Stimulated activated naive CD8-positive, alpha-beta T cell treated with anti-CD3 and anti-CD28 coated beads, Interleukin-15, amount 100 ng/mL, for 72 hours (primary cell): ENCODE measurements around the gene CD55.

Source experiments
- ATAC-seq: fragments of 150-1000 bp; cut with Tn5 transposase; 2 replicates; pipeline ENCODE4 v1.10.0; 2021; ENCODE audit warnings: mild to moderate bottlenecking, moderate library complexity
- DNase-seq, 2 donors: peaks; one replicate each; pipeline ENCODE4 v3.0.0; 2021 to 2022
- H3K27ac Mint-ChIP-seq, 2 donors: one replicate each; pipeline ENCODE4 v1.8.0; 2022; ENCODE audit warnings: mild to moderate bottlenecking in 2 of 2, mixed read lengths in 2 of 2, moderate library complexity in 2 of 2
- H3K27me3 Mint-ChIP-seq: one replicate; pipeline ENCODE4 v1.8.0; 2022; ENCODE audit warnings: mixed read lengths
- H3K4me1 Mint-ChIP-seq: one replicate; pipeline ENCODE4 v1.8.0; 2022; ENCODE audit warnings: mild to moderate bottlenecking, mixed read lengths
- H3K4me3 Mint-ChIP-seq, 2 donors: one replicate each; pipeline ENCODE4 v1.8.0; 2022; ENCODE audit warnings: mild to moderate bottlenecking in 2 of 2, mixed read lengths in 2 of 2, moderate library complexity in 1 of 2
- H3K9me3 Mint-ChIP-seq, 2 donors: one replicate each; pipeline ENCODE4 v1.8.0; 2022; ENCODE audit warnings: mixed read lengths in 2 of 2

Gene CD55

DNA sequence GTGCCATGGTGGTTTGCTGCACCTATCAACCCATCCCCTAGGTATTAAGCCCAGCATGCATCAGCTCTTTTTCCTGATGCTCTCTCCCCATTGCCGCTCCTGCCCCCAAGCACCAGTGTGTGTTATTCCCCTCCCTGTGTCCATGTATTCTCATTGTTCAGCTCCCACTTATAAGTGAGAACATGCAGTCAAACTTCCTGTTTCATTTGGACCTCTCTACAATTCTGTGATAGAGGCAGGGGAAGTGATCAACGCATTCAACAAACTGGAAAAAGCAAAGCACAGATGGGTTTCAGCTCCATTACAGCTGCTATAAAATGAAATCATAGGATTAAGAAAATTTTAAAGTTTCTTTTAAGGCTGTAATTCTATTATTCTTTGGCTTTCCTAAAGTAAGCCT lies 23.3 kb upstream of the CD55 start:
- no peak for DNase-seq
- ATAC-seq, result no peak
- H3K27me3 Mint-ChIP-seq, result no peaks in the 10 kb centered on the region
- peaks cover 24% of the 10 kb centered on the region for H3K4me1 Mint-ChIP-seq
- no peak overlapping the region for H3K27ac Mint-ChIP-seq
- no peak overlapping the region for H3K4me3 Mint-ChIP-seq
- H3K9me3 Mint-ChIP-seq, result peaks cover 10% of the 10 kb centered on the region in 2 donors

DNA sequence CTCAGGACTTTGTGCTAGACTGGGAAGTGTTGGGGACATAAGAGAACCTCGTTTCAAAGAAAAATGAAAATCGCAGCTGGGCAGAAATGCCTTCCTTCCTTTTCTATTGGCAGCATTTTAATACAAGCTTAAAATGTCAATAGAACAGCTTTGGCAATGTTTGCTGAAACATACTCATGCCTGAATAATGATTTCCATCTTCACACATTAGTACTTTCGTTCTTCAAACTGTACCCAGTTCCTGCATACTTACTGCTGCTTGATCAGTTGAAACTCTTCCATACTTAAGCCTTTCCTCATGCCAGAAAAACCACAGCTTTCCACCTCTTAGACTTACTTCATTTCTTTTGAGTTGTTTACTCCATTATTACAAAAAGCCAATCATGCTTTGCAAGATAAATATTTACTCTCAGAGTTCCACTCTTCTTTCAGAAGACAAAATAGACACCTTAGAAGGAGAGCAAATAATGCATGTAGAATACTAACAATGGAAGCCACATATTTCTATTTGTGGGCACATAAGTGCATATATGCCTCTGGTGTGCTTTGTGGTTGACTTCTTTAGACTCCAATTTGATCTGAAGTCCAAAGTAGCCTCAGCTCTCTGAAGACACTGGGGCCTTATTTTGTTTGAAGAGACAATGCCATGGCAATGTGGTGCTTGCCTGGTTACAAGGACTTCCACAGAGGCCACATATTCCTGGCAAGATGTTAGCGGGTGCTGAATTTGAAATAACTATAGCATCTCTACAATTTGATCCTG lies 22.7 kb upstream of the CD55 start:
- ATAC-seq (no peak), DNase-seq (no peak)
- no peak overlapping the region for H3K4me3 Mint-ChIP-seq
- no peak overlapping the region for H3K27ac Mint-ChIP-seq
- peaks cover 14 to 15% of the 10 kb centered on the region in 2 donors for H3K9me3 Mint-ChIP-seq
- H3K27me3 Mint-ChIP-seq, result no peaks in the 10 kb centered on the region
- peaks cover 27% of the 10 kb centered on the region for H3K4me1 Mint-ChIP-seq

DNA sequence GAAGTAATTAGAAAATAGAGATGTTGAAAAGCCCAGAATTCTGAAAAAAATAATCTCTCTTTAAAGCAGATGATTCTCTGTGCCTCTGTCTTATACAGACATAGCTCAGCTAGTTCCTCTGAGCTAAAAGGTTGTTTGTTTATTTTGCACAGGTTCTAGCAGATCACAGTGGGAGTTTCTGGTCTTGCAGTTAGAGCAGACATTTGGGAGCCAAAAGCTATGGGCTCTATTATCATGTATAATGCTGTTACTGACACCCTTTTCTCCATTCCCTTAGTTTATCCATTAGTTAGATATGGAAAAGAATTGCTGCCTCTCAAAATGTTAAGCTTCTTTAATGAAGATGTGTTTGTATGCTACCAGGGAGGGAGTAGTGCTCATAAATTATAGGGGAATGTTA lies 20.5 kb upstream of the CD55 start:
- Mint-ChIP-seq H3K4me3 (no peak overlapping the region), H3K4me1 (peaks cover 27% of the 10 kb centered on the region)

DNA sequence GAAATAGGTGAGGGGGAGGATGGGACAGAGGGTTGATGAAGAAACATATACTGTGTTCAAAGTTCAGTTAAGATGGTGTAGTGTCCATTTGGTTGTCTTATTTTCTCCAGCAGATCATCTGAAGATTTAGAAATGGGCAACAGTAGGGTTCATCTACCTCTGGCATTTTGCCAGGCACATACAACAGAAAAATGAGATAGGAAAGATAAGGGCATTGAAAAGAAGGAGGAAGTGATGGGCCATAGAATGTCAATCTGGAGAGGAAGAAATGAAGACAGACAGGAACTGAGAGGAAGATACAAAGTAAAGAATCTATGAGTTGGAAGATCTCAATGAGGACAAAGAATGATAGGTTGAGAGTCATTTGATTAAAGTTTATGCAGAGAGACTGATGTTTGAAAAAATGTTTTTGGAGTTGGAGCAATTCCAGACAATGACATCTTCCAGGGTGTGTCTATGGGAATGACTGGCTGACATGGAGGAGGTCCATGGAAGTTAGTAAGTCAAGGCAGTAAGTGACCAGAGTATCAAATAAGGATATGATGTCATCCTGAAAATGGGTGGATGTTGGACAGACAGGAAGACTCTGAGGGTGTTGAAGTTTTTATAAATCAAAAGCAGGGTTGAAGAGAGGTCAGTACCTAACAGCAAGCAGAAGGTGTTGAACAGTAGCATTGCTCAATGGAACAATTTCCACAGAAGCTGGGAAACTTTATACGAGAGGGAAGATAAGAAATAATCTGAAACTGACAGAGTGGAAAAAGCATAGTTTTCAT lies 18.7 kb upstream of the CD55 start:
- H3K9me3 Mint-ChIP-seq, result peaks cover 14 to 15% of the 10 kb centered on the region in 2 donors
- H3K4me1 Mint-ChIP-seq, result peaks cover 26% of the 10 kb centered on the region
- ATAC-seq (no peak), DNase-seq (no peak)
- H3K4me3 Mint-ChIP-seq, result no peak overlapping the region
- no peaks in the 10 kb centered on the region for H3K27me3 Mint-ChIP-seq
- peak overlapping the region in 1 of 2 donors; percentile 80 for H3K27ac Mint-ChIP-seq

More for the DNA sequence above, 20.5 kb upstream of the CD55 start:
- Mint-ChIP-seq H3K27me3 (no peaks in the 10 kb centered on the region), H3K27ac (peak overlapping the region in 1 of 2 donors; percentile 24), H3K9me3 (peaks cover 14 to 15% of the 10 kb centered on the region in 2 donors)
- ATAC-seq (no peak), DNase-seq (no peak)

DNA sequence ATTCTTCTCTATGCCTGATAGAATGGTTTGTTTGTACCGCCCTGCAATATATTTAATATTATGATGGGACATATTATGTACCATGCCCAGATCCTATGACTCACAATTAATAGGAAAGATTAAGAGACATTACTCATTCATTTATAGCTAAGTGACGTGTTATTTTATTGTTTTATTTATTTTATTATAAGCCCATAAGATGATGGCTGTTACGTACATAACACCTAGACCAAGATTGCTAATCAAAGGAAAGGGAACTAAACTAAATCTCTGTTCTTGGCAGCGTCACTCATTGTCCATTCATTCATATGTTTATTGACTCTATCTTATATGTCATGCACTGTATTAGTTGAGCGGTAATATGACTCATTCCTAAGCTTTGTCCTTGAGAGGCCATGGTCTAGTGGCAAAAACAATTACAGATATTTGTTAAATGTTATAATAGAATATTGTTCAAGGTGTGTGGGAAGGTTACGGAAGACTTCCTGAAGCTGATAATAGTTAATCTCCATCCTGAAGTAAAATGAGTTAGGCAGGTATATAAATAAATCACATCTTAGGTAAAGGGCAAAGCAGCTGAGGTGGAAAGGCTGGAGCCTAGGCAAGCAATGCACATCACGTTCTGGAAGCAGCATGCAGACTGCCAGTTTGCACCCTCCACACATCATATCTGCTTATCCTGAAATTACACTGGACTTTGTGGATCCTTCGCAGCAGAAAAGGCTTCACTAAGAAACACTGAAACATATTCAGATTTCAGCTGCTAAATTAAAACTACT lies 16.6 kb upstream of the CD55 start:
- DNase-seq (no peak), ATAC-seq (no peak)
- Mint-ChIP-seq H3K27ac (no peak overlapping the region), H3K4me3 (no peak overlapping the region), H3K9me3 (peaks cover 14 to 15% of the 10 kb centered on the region in 2 donors), H3K27me3 (no peaks in the 10 kb centered on the region), H3K4me1 (peaks cover 29% of the 10 kb centered on the region)

DNA sequence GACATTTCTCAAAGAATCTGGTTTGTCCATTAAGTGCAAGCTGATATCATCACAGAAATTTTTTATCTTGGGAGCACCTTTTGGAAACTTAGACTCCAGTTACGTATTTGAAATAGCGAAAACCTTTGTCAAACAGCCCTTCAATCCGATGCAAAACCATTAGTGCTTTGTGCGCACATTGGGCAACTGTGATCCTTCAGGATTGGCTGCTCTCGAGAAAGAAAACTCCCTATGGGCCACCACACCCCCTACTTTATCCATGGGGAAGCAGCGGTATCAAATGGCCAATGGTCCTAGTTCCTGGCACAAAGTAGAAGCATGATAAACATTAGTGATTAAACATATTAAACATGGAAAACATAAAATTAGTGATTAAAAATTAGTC lies 16.0 kb upstream of the CD55 start:
- Mint-ChIP-seq H3K9me3 (peaks cover 14 to 15% of the 10 kb centered on the region in 2 donors), H3K4me1 (peaks cover 33% of the 10 kb centered on the region), H3K27me3 (no peaks in the 10 kb centered on the region), H3K4me3 (no peak overlapping the region), H3K27ac (no peak overlapping the region)
- no peak for DNase-seq
- no peak for ATAC-seq

DNA sequence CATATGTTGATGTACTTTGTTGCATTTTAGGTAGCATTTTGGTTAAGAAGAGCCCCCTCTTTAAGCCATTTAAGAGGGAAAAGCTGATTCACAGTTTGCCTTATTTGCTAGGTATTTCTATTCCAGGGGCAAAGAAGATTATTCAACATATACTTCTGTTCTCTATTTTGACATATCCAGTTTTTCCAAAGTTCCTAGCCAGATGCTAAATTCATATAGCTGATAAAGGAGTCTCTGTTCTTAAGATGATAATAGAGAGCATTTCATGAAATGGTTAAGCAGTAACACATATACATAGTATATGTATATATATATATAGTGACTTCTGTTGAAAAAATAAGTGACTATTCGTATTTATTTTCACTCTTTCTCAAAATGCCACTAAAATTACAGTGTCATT lies 15.5 kb upstream of the CD55 start:
- peaks cover 14 to 15% of the 10 kb centered on the region in 2 donors for H3K9me3 Mint-ChIP-seq
- no peak overlapping the region for H3K4me3 Mint-ChIP-seq
- H3K27ac Mint-ChIP-seq, result no peak overlapping the region
- H3K27me3 Mint-ChIP-seq, result no peaks in the 10 kb centered on the region
- H3K4me1 Mint-ChIP-seq, result peaks cover 33% of the 10 kb centered on the region
- ATAC-seq (no peak), DNase-seq (no peak)

DNA sequence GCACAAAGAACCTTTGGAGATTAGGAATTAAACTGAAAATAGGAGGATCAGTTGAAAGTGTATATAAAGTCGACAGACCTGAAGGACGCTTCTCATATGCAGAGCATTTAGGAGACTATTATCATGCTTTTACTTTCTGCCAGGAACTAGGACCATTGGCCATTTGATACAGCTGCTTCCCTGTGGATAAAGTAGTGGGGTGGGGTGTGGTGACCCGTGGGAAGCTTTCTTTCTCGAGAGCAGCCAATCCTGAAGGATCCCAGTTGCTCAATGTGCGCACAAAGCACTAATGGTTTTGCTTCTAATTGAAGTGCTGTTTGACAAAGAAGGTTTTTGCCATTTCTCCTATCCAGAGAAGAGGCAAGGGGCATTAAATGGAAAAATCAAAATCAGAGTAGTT lies 14.9 kb upstream of the CD55 start:
- H3K27ac Mint-ChIP-seq, result no peak overlapping the region
- peaks cover 14 to 15% of the 10 kb centered on the region in 2 donors for H3K9me3 Mint-ChIP-seq
- no peak overlapping the region for H3K4me3 Mint-ChIP-seq
- DNase-seq (no peak), ATAC-seq (no peak)
- H3K4me1 Mint-ChIP-seq, result peaks cover 33% of the 10 kb centered on the region
- H3K27me3 Mint-ChIP-seq, result no peaks in the 10 kb centered on the region

DNA sequence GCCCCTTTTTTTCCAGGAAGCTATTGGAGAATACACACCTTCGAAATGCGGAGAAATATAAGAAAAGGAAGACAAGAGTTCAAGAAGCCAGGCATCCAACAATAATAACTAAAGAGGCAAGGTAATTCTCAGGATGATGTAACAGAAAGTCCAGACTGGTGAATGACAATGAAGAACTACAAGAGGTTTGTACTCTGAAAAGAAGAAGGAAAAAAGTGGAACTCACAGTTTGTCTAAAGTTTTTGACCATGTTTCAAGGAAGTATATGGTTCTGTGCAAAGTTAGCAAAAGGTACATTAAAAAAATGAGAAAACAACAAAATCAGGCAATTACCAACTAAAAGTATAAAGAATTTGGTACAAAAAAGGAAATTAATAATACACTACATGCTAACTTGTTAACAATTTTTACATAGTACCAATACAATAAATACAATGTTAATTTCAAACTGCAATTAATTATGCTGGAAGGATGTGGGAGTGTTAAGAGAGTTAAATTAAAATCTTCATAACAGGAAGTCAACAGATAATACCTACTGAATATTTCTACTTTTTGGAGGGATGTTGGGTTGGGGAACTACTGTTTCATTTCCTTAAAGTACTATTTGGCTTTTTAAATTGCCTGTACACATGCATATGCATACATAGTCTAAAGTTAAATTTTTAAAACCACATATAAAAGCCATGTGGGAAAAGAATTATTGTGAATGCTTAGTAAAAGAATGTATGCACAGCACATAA lies 12.9 kb upstream of the CD55 start:
- DNase-seq, result no peak
- Mint-ChIP-seq H3K9me3 (peaks cover 0 to under 1% of the 10 kb centered on the region in 2 donors), H3K4me3 (no peak overlapping the region), H3K4me1 (peaks cover 19% of the 10 kb centered on the region), H3K27ac (no peak overlapping the region), H3K27me3 (no peaks in the 10 kb centered on the region)
- no peak for ATAC-seq

DNA sequence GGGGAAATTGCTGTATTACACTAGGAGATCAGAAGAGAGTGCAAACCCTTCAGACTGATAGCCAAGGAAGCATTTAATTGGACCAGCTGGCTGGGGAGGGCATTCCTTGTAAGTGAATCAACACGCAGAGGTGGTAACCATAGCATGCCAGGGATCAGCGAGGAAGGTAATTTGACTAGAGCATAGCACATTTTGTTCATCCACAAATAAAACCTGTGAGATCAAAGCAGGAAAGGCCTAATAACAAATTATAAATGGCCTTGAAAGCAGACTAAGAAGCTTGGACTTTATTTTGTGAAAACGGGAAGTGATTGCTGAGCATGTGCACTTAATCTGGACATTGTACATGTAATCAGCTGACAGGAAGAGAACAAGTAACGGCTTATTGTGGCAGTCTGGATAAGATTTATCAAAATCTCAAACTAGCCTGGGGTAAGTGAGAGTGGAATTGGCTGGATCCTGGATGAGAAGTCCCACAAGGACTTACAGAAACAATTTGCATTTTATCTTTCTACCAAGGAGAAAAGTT lies 11.7 kb upstream of the CD55 start:
- no peak for ATAC-seq
- peak overlapping the region; percentile 53 for H3K4me3 Mint-ChIP-seq
- peak overlapping the region; percentile 64 to 82 for H3K27ac Mint-ChIP-seq
- no peaks in the 10 kb centered on the region for H3K9me3 Mint-ChIP-seq
- H3K4me1 Mint-ChIP-seq, result peaks cover 19% of the 10 kb centered on the region
- DNase-seq, result no peak
- H3K27me3 Mint-ChIP-seq, result no peaks in the 10 kb centered on the region

DNA sequence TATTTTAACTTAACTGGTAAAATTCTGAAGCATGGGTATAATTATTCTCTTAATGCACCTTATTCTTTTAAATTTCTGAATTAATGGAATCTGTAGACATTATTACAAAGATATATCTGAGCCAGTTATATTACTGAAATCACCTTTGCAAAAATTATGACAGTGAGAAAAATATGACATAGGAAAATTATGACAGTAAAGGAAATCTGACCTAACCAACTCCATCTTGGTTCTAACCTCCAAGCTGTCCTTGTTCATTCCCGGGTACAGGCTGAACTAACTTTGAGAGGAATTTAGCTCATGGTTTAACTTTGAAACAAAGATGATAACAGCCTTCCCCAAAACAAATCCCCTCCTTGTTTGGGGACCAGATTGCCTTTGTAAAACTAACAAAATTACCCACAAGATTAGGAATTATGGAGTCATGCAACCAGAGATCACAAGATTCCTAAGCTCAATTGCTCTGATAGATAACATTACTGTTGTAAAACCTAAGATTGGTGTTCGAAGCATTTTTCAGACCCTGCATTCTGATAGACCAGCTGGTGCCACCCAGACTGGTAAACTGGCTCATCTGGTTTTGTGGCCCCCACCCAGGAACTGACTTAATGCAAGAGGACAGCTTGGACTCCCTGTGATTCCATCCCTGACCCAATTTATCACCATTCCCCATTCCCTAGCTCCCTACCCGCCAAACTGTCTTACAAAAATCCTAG lies 9.4 kb upstream of the CD55 start:
- Mint-ChIP-seq H3K27me3 (no peaks in the 10 kb centered on the region), H3K9me3 (peaks cover 0 to 4% of the 10 kb centered on the region in 2 donors), H3K4me3 (no peak overlapping the region), H3K4me1 (peaks cover 24% of the 10 kb centered on the region), H3K27ac (no peak overlapping the region)
- ATAC-seq (no peak), DNase-seq (no peak)

DNA sequence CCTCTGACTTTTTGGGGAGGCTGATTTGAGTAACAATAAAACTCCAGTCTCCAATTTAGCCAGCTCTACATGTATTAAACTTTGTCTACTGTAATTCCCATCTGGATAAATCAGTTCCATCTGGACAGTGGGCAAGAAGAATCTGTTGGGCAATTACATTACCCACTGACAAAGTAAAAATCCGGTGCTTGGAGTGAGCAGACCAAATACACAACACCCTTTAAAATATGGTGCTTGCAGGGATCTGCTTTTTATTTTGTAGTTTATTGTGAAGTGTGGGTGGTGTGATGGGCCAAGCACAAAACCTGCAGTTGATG lies 8.9 kb upstream of the CD55 start:
- Mint-ChIP-seq H3K27ac (no peak overlapping the region), H3K27me3 (no peaks in the 10 kb centered on the region)
- DNase-seq, result no peak

DNA sequence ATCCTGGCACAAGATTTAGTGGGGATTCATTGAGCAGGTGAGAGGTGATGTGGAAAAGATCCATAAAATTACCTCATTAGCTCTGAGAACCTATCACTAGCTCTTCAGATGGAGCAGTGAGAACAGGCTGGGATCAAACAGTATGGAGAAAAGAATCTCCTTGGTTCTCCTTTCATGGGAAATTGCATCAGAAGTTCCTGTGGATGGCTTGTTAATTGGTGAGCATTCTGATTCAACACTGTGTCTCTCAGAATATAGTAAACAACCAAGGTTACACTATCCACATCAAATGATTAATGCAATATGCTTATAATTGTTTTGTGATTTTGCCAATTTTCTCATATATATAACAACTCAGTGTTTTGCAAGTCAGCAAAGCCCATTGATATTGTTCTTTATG lies 8.3 kb upstream of the CD55 start:
- H3K4me1 Mint-ChIP-seq, result peaks cover 32% of the 10 kb centered on the region
- no peak for DNase-seq
- H3K27ac Mint-ChIP-seq, result no peak overlapping the region
- no peaks in the 10 kb centered on the region for H3K27me3 Mint-ChIP-seq
- H3K4me3 Mint-ChIP-seq, result no peak overlapping the region
- ATAC-seq, result no peak
- H3K9me3 Mint-ChIP-seq, result peaks cover 0 to 4% of the 10 kb centered on the region in 2 donors

More for the DNA sequence above, 8.9 kb upstream of the CD55 start:
- ATAC-seq, result no peak
- H3K4me1 Mint-ChIP-seq, result peaks cover 27% of the 10 kb centered on the region
- no peak overlapping the region for H3K4me3 Mint-ChIP-seq
- peaks cover 0 to 4% of the 10 kb centered on the region in 2 donors for H3K9me3 Mint-ChIP-seq

DNA sequence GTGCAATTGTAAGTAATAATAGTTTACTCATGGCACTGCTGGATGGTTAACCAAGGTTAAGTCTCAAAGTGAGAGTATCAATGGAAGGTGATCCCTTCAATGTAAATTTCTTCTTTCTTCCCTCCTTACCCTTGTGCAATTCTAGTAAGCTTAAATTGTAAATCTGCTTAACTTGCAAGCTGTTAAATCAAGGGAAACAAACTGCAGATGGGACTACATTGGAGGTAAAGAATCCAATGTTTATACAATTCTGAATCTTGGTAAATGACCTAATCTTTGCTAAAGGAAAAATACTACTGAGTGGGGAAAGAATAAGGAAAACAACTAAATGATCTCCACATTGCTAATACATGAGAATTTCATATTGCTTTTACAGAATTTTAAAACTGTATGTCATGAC lies 6.7 kb upstream of the CD55 start:
- H3K4me1 Mint-ChIP-seq, result peaks cover 18% of the 10 kb centered on the region
- no peak for ATAC-seq
- peaks cover 0 to 4% of the 10 kb centered on the region in 2 donors for H3K9me3 Mint-ChIP-seq
- DNase-seq, result no peak
- no peak overlapping the region for H3K27ac Mint-ChIP-seq
- no peak overlapping the region for H3K4me3 Mint-ChIP-seq
- H3K27me3 Mint-ChIP-seq, result no peaks in the 10 kb centered on the region
